Superior temporal gyrus (tissue), 1 donor: ENCODE measurements around the gene BICDL1.

Source experiments
- DNase-seq: peaks from one replicate; pipeline ENCODE4 v3.0.0-alpha.2; 2016; ENCODE audit errors: extremely low spot score

BICDL1 gene

GRCh38 chr12:120081641-120082040 is 92.6 kb downstream of the BICDL1 start:
- DNase-seq: no peak

- DNase-seq: no peak
Measured at GRCh38 chr12:120085920-120086645, 97.0 kb downstream of the BICDL1 start.

- DNase-seq: peak; percentile 99
Measured at GRCh38 chr12:120086801-120087621, 98.0 kb downstream of the BICDL1 start.

GRCh38 chr12:120089105-120089504 is 100.1 kb downstream of the BICDL1 start:
- no peak for DNase-seq

GRCh38 chr12:120089796-120090195 is 100.8 kb downstream of the BICDL1 start:
- DNase-seq: no peak

- no peak for DNase-seq
Measured at GRCh38 chr12:120090206-120090605, 101.2 kb downstream of the BICDL1 start.

GRCh38 chr12:120090626-120091295 is 101.7 kb downstream of the BICDL1 start:
- DNase-seq: no peak

GRCh38 chr12:120091371-120092090 is 102.5 kb downstream of the BICDL1 start:
- DNase-seq: no peak

GRCh38 chr12:120092551-120093335 is 103.7 kb downstream of the BICDL1 start:
- no peak for DNase-seq

GRCh38 chr12:120093336-120093591 is 104.2 kb downstream of the BICDL1 start:
- DNase-seq: no peak

- DNase-seq: no peak
Measured at GRCh38 chr12:120093592-120094355, 104.7 kb downstream of the BICDL1 start.

GRCh38 chr12:120094485-120094884 is 105.4 kb downstream of the BICDL1 start:
- DNase-seq: no peak

GRCh38 chr12:120095331-120095730 is 106.3 kb downstream of the BICDL1 start:
- no peak for DNase-seq

- no peak for DNase-seq
Measured at GRCh38 chr12:120095736-120096135, 106.7 kb downstream of the BICDL1 start.

GRCh38 chr12:120096671-120097202 is 107.7 kb downstream of the BICDL1 start:
- no peak for DNase-seq

GRCh38 chr12:120098756-120099470 is 109.9 kb downstream of the BICDL1 start:
- DNase-seq: no peak

GRCh38 chr12:120099738-120100137 is 110.7 kb downstream of the BICDL1 start:
- DNase-seq: no peak

- peak; percentile 75 for DNase-seq
Measured at GRCh38 chr12:120100630-120101029, 111.6 kb downstream of the BICDL1 start.

GRCh38 chr12:120101182-120101581 is 112.1 kb downstream of the BICDL1 start:
- no peak for DNase-seq

- DNase-seq: no peak
Measured at GRCh38 chr12:120101617-120102016, 112.6 kb downstream of the BICDL1 start.
